Stomach (tissue), 4 donors: Measurements from ENCODE around the gene ARHGEF25.
"Not testable (repeated sequence)": the region's sequence is repeated elsewhere in the genome, so short reads cannot be mapped to it uniquely, and the experiment has no call there.

ENCODE experiments used
- CTCF ChIP-seq, 7 experiments: fragments of 450-650 bp in 4 of 7; fragments of 200-600 bp in 3 of 7; sonication (generic) in 3 of 7; IDR thresholded peaks; one replicate each; pipeline ENCODE4 v1.5.1; 2016 to 2019; ENCODE audit warnings: antibody characterized with exemption in 7 of 7, control low read depth in 2 of 7, mild to moderate bottlenecking in 1 of 7
- POLR2A ChIP-seq, 4 donors: fragments of 450-650 bp; IDR thresholded peaks; one replicate each; pipeline ENCODE4 v1.6.1; 2016; ENCODE audit warnings: antibody characterized with exemption in 4 of 4, control low read depth in 2 of 4, mild to moderate bottlenecking in 1 of 4, moderate library complexity in 1 of 4
- POLR2AphosphoS5 ChIP-seq, 3 donors: sonication (generic); formaldehyde crosslinking; IDR thresholded peaks; one replicate each; pipeline ENCODE4 v1.6.1; 2016; ENCODE audit warnings: antibody characterized with exemption in 3 of 3

- not testable (repeated sequence) for TF ChIP-seq POLR2A, CTCF, POLR2AphosphoS5 (IDR thresholded peaks at IDR 0.05)
Observed at GRCh38 chr12:57588951-57589610, 22.2 kb upstream of the ARHGEF25 start.
